Neutrophil (primary cell): ENCODE data around the gene PAK1.

Experiments used
- H3K27ac ChIP-seq: fragments of 200-600 bp; sonication (generic); 2 replicates; pipeline ENCODE4 v1.5.1; 2016; ENCODE audit warnings: mild to moderate bottlenecking, moderate library complexity
- H3K27me3 ChIP-seq: fragments of 200-600 bp; sonication (generic); 2 replicates; pipeline ENCODE4 v1.6.0; 2016; ENCODE audit warnings: mild to moderate bottlenecking
- H3K36me3 ChIP-seq: fragments of 200-600 bp; sonication (generic); 2 replicates; pipeline ENCODE4 v1.5.1; 2017
- H3K4me1 ChIP-seq, 2 experiments: fragments of 200-600 bp in 1 of 2; sonication (generic) in 1 of 2; 1 replicate in 1 of 2; 2 replicates in 1 of 2; pipeline versions ENCODE4 v1.5.1 to v1.6.1; 2013 to 2016; ENCODE audit warnings: low read depth in 1 of 2, low read length in 1 of 2, mild to moderate bottlenecking in 1 of 2, moderate library complexity in 1 of 2; ENCODE audit not compliant: control insufficient read depth in 1 of 2, insufficient read depth in 1 of 2
- H3K4me3 ChIP-seq, 2 experiments: fragments of 200-600 bp in 1 of 2; sonication (generic) in 1 of 2; 1 replicate in 1 of 2; 2 replicates in 1 of 2; pipeline ENCODE4 v1.5.1; 2013 to 2016; ENCODE audit warnings: low read depth in 1 of 2, low read length in 1 of 2, mild to moderate bottlenecking in 1 of 2, moderate library complexity in 1 of 2
- H3K9me3 ChIP-seq: fragments of 200-600 bp; sonication (generic); 2 replicates; pipeline ENCODE4 v1.5.1; 2016
- CTCF ChIP-seq: fragments of 200-600 bp; sonication (generic); IDR thresholded peaks from 2 replicates; pipeline ENCODE4 v1.5.1; 2016; ENCODE audit warnings: antibody characterized with exemption

PAK1 gene

GRCh38 chr11:77508019-77508418, 34.1 kb upstream of the PAK1 start:
- Histone ChIP-seq H3K4me3 (no peak overlapping the region), H3K36me3 (no peaks in the 10 kb centered on the region), H3K27ac (no peak overlapping the region), H3K27me3 (no peaks in the 10 kb centered on the region), H3K4me1 (peaks cover 23 to 31% of the 10 kb centered on the region in 2 experiments), H3K9me3 (no peaks in the 10 kb centered on the region)
- no peak for TF ChIP-seq CTCF

- TF ChIP-seq CTCF = no peak
- H3K27me3 ChIP-seq = no peaks in the 10 kb centered on the region
- H3K9me3 ChIP-seq = no peaks in the 10 kb centered on the region
- peaks cover 21 to 31% of the 10 kb centered on the region in 2 experiments for H3K4me1 ChIP-seq
- H3K4me3 ChIP-seq = no peak overlapping the region
- no peaks in the 10 kb centered on the region for H3K36me3 ChIP-seq
- H3K27ac ChIP-seq = no peak overlapping the region
Measured at GRCh38 chr11:77506857-77507256, 33.0 kb upstream of the PAK1 start.

- Histone ChIP-seq H3K36me3 (no peaks in the 10 kb centered on the region), H3K4me1 (peaks cover 21 to 31% of the 10 kb centered on the region in 2 experiments), H3K9me3 (no peaks in the 10 kb centered on the region)
Measured at GRCh38 chr11:77505956-77506355, 32.1 kb upstream of the PAK1 start.

GRCh38 chr11:77503006-77503405, 29.1 kb upstream of the PAK1 start:
- Histone ChIP-seq H3K4me1 (peaks cover 25 to 33% of the 10 kb centered on the region in 2 experiments), H3K4me3 (no peak overlapping the region)

More at GRCh38 chr11:77505956-77506355, 32.1 kb upstream of the PAK1 start:
- Histone ChIP-seq H3K27ac (no peak overlapping the region), H3K27me3 (no peaks in the 10 kb centered on the region), H3K4me3 (no peak overlapping the region)
- TF ChIP-seq CTCF = no peak

GRCh38 chr11:77502346-77502905, 28.5 kb upstream of the PAK1 start:
- Histone ChIP-seq H3K9me3 (no peaks in the 10 kb centered on the region), H3K36me3 (no peaks in the 10 kb centered on the region), H3K27me3 (no peaks in the 10 kb centered on the region), H3K4me1 (peaks cover 25 to 33% of the 10 kb centered on the region in 2 experiments), H3K4me3 (peak overlapping the region in 1 of 2 experiments; percentile 6), H3K27ac (peak overlapping the region; percentile 90)
- no peak for TF ChIP-seq CTCF

More at GRCh38 chr11:77503006-77503405, 29.1 kb upstream of the PAK1 start:
- no peaks in the 10 kb centered on the region for H3K36me3 ChIP-seq
- no peaks in the 10 kb centered on the region for H3K27me3 ChIP-seq
- no peaks in the 10 kb centered on the region for H3K9me3 ChIP-seq
- TF ChIP-seq CTCF = no peak
- H3K27ac ChIP-seq = peak overlapping the region; percentile 90
